ENCODE data around the gene FRMD1. TPM values are rescaled to one million over a fixed set of nuclear protein-coding genes. Genes with fewer than 3 reads are reported as not detected.

FRMD1 gene
- total RNA-seq, 2 experiments from 2014 or later: not detected

DNA sequence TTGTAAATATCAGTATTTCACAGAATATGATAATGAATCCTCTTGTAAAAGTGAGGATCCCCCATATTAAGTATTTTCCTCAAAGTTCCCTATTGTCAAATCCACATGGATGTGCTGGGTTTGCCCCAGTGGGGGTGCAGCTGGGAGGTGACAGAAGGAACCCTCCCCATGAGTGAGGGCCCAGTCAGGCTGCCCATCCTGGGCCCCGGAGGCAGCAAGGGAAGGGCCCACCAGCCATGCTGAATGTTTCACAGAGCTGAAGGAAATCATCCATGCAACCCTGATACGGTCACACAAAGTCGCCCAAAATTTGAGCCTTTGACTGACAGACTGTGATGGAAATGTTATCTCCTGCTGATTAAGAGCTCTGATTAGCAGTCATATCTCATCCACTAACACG lies 39.7 kb downstream of the FRMD1 start:
- Histone ChIP-seq H3K27ac (ENCODE audit: low read depth in 1 of 2, low read length in 2 of 2) (no peak overlapping the region), H3K4me3 (ENCODE audit: low read length) (no peak overlapping the region), H3K4me1 (ENCODE audit: insufficient read depth, low read length) (no peaks in the 10 kb centered on the region), H3K36me3 (ENCODE audit: insufficient read depth, low read length) (no peaks in the 10 kb centered on the region), H3K27me3 (ENCODE audit: control insufficient read depth in 1 of 2, insufficient read depth in 2 of 2, low read length in 2 of 2) (peaks cover 4 to 20% of the 10 kb centered on the region in 2 experiments), H3K9me3 (ENCODE audit: control insufficient read depth in 1 of 2, insufficient read depth in 1 of 2, low read length in 2 of 2) (peaks cover 39 to 73% of the 10 kb centered on the region in 2 experiments)
- intact Hi-C loops (cut with DNase I, micrococcal nuclease): no loop called here
- POLR2A ChIA-PET: no interaction called here
- Mint-ChIP-seq H3K27ac (no peak overlapping the region), H3K4me1 (ENCODE audit: low read depth) (no peaks in the 10 kb centered on the region), H3K27me3 (peaks cover 18% of the 10 kb centered on the region), H3K4me3 (no peak overlapping the region), H3K9me3 (peaks cover 3% of the 10 kb centered on the region), H3K36me3 (ENCODE audit: low read depth) (no peaks in the 10 kb centered on the region)
- CTCF ChIA-PET: no interaction called here
- DNase-seq: no peak
- no peak for ATAC-seq (ENCODE audit: poor library complexity)
- no peak for TF ChIP-seq CTCF (IDR thresholded peaks at IDR 0.05)

GRCh38 chr6:168038576-168039140 lies 40.4 kb downstream of the FRMD1 start:
- no peak for TF ChIP-seq CTCF (IDR thresholded peaks at IDR 0.05)
- H3K9me3 ChIP-seq (ENCODE audit: control insufficient read depth in 1 of 2, insufficient read depth in 1 of 2, low read length in 2 of 2): peaks cover 39 to 68% of the 10 kb centered on the region in 2 experiments
- peaks cover 3% of the 10 kb centered on the region for H3K9me3 Mint-ChIP-seq
- no peak overlapping the region for H3K4me3 Mint-ChIP-seq
- intact Hi-C loops (cut with DNase I, micrococcal nuclease): no loop called here
- no peak overlapping the region for H3K27ac ChIP-seq (ENCODE audit: low read depth in 1 of 2, low read length in 2 of 2)
- H3K4me1 ChIP-seq (ENCODE audit: insufficient read depth, low read length): no peaks in the 10 kb centered on the region
- DNase-seq: no peak
- ATAC-seq (ENCODE audit: poor library complexity): no peak
- no peaks in the 10 kb centered on the region for H3K36me3 ChIP-seq (ENCODE audit: insufficient read depth, low read length)
- H3K4me3 ChIP-seq (ENCODE audit: low read length): no peak overlapping the region
- POLR2A ChIA-PET: no interaction called here
- H3K27me3 ChIP-seq (ENCODE audit: control insufficient read depth in 1 of 2, insufficient read depth in 2 of 2, low read length in 2 of 2): peaks cover 4 to 24% of the 10 kb centered on the region in 2 experiments
- H3K36me3 Mint-ChIP-seq (ENCODE audit: low read depth): no peaks in the 10 kb centered on the region
- peaks cover 24% of the 10 kb centered on the region for H3K27me3 Mint-ChIP-seq
- CTCF ChIA-PET: no interaction called here
- no peak overlapping the region for H3K27ac Mint-ChIP-seq
- H3K4me1 Mint-ChIP-seq (ENCODE audit: low read depth): no peaks in the 10 kb centered on the region

DNA sequence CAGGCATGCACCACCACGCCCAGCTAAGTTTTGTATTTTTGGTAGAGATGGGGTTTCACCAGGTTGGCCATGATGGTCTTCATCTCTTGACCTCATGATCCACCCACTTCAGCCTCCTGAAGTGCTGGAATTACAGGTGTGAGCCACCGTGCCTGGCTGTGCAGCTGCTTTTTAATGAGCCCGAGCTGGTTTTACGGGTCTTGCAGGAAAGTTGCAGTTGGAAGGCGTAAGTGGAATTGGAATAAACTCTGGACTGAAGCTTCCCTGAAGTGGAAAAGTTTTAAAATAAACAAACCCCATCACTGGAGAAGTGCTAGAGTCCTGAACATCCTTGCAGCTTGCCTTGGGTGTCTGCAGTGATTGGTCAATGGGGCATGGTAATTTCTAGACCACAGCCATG lies 41.2 kb downstream of the FRMD1 start:
- CTCF ChIA-PET: no interaction called here

More for the DNA sequence above, 41.2 kb downstream of the FRMD1 start:
- peaks cover 29% of the 10 kb centered on the region for H3K27me3 Mint-ChIP-seq
- intact Hi-C loops (cut with DNase I, micrococcal nuclease): no loop called here
- DNase-seq (no peak), ATAC-seq (ENCODE audit: poor library complexity) (no peak)
- POLR2A ChIA-PET: no interaction called here
- no peaks in the 10 kb centered on the region for H3K4me1 Mint-ChIP-seq (ENCODE audit: low read depth)
- no peak overlapping the region for H3K4me3 ChIP-seq (ENCODE audit: low read length)
- H3K4me1 ChIP-seq (ENCODE audit: insufficient read depth, low read length): no peaks in the 10 kb centered on the region
- no peak overlapping the region for H3K27ac Mint-ChIP-seq
- H3K27ac ChIP-seq (ENCODE audit: low read depth in 1 of 2, low read length in 2 of 2): no peak overlapping the region
- H3K9me3 Mint-ChIP-seq: peaks cover 3% of the 10 kb centered on the region
- TF ChIP-seq CTCF (IDR thresholded peaks at IDR 0.05): no peak
- H3K4me3 Mint-ChIP-seq: no peak overlapping the region
- no peaks in the 10 kb centered on the region for H3K36me3 ChIP-seq (ENCODE audit: insufficient read depth, low read length)
- peaks cover 4 to 31% of the 10 kb centered on the region in 2 experiments for H3K27me3 ChIP-seq (ENCODE audit: control insufficient read depth in 1 of 2, insufficient read depth in 2 of 2, low read length in 2 of 2)
- H3K36me3 Mint-ChIP-seq (ENCODE audit: low read depth): no peaks in the 10 kb centered on the region
- peaks cover 39 to 60% of the 10 kb centered on the region in 2 experiments for H3K9me3 ChIP-seq (ENCODE audit: control insufficient read depth in 1 of 2, insufficient read depth in 1 of 2, low read length in 2 of 2)

Measured in CD4-positive, alpha-beta T cell (primary cell).